Right lobe of liver (tissue), 6 donors: ENCODE measurements around the gene PTPRN2. TPM values are rescaled to one million over a fixed set of nuclear protein-coding genes. Genes with fewer than 3 reads are reported as not detected.

ENCODE experiments used
- ATAC-seq, 4 donors: fragments of 200-7000 bp; cut with Tn5 transposase; one replicate each; pipeline ENCODE4 v1.9.1; 2020; ENCODE audit warnings: mild to moderate bottlenecking in 4 of 4, moderate library complexity in 4 of 4
- DNase-seq, 3 donors: peaks; one replicate each; pipeline ENCODE4 v3.0.0-alpha.2; 2020
- H3K27ac ChIP-seq, 3 donors: fragments of 200-600 bp; one replicate each; pipeline ENCODE4 v1.8.0; 2022
- H3K27me3 ChIP-seq, 2 donors: fragments of 200-600 bp; one replicate each; pipeline ENCODE4 v1.8.0; 2022
- H3K36me3 ChIP-seq, 4 donors: fragments of 200-600 bp; sonication (generic) in 1 of 4; one replicate each; pipeline versions ENCODE4 v1.5.1 to v1.8.0; 2017 to 2022; ENCODE audit warnings: control low read depth in 1 of 4
- H3K4me1 ChIP-seq, 4 donors: fragments of 200-600 bp; sonication (generic) in 1 of 4; one replicate each; pipeline versions ENCODE4 v1.5.1 to v1.8.0; 2017 to 2022; ENCODE audit warnings: control low read depth in 1 of 4
- H3K4me3 ChIP-seq, 3 donors: fragments of 200-600 bp; one replicate each; pipeline ENCODE4 v1.8.0; 2022
- H3K9me3 ChIP-seq, 4 donors: fragments of 200-600 bp; sonication (generic) in 1 of 4; one replicate each; pipeline versions ENCODE4 v1.5.1 to v1.8.0; 2017 to 2022; ENCODE audit warnings: control low read depth in 1 of 4
- CTCF ChIP-seq, 4 donors: fragments of 200-600 bp in 3 of 4; fragments of 450-650 bp in 1 of 4; IDR thresholded peaks; one replicate each; pipeline versions ENCODE4 v1.5.1 to v1.8.0; 2016 to 2022; ENCODE audit warnings: antibody characterized with exemption in 4 of 4, mild to moderate bottlenecking in 2 of 4
- POLR2A ChIP-seq: fragments of 450-650 bp; IDR thresholded peaks from one replicate; pipeline ENCODE4 v1.6.1; 2017; ENCODE audit warnings: antibody characterized with exemption, mild to moderate bottlenecking
- WGBS: methylation state at CpG from one replicate; pipeline ENCODE4 v1.1.6; 2018; ENCODE audit warnings: low coverage, low lambda C conversion rate; ENCODE audit not compliant: insufficient coverage; ENCODE audit errors: missing lambda C conversion rate; 5-methylcytosine and 5-hydroxymethylcytosine counted together
- intact Hi-C, 2 donors: fragments of 100-400 bp; cut with DNase I; formaldehyde crosslinking; loops; one replicate each; pipeline versions ENCODE4 v1.11.2 to v1.14.1; 2022
- total RNA-seq, 6 experiments: library from RNA; depleted of rRNA in 2 of 6; stranded (reverse); fragments of >200 nt in 2 of 6; fragmentation: NEBNext Ultra II Directional in 3 of 6; extraction: Animal tissue kit (Norgen Biotek cat#: 25700) in 3 of 6; gene quantifications; one replicate each; pipeline versions ENCODE4 v1.1.0 to v1.2.4, GENCODE V29; 2016 to 2023
- donor health status: DM: no; HTN: yes; CAD: no.
- donor health status: DM: no; HTN: no; CAD: no.
- donor health status: DM: no; HTN: no; CAD: no.
- donor health status: DM: no; HTN: yes; CAD: no.
- donor health status: DM: no; HTN: yes; CAD: no.

Gene PTPRN2
- total RNA-seq, 6 experiments from 2014 or later: 0.15 to 0.87 (median 0.67) TPM

- H3K27ac ChIP-seq: no peak overlapping the region
- H3K36me3 ChIP-seq: no peaks in the 10 kb centered on the region
- H3K9me3 ChIP-seq: no peaks in the 10 kb centered on the region
- peaks cover 0 to 10% (median 3%) of the 10 kb centered on the region in 4 donors for H3K4me1 ChIP-seq
- no peaks in the 10 kb centered on the region for H3K27me3 ChIP-seq
- ATAC-seq: no peak
- H3K4me3 ChIP-seq: no peak overlapping the region
- intact Hi-C loops: no loop called here
- TF ChIP-seq CTCF (IDR thresholded peaks at IDR 0.05): no peak
- no peak for TF ChIP-seq POLR2A
- DNase-seq: no peak
- WGBS: 80% methylated on average over 5 of the region's 5 CpGs
Observed at GRCh38 chr7:158262284-158263109, 325.1 kb downstream of the PTPRN2 start.

- TF ChIP-seq CTCF (IDR thresholded peaks at IDR 0.05) (no peak), POLR2A (no peak)
- WGBS: no CpG with 5 or more reads among the region's 27 CpGs
- ATAC-seq: no peak
- Histone ChIP-seq H3K27me3 (no peaks in the 10 kb centered on the region), H3K27ac (no peak overlapping the region), H3K9me3 (no peaks in the 10 kb centered on the region), H3K36me3 (no peaks in the 10 kb centered on the region), H3K4me3 (no peak overlapping the region), H3K4me1 (peaks cover 0 to 10% (median 3%) of the 10 kb centered on the region in 4 donors)
- no peak for DNase-seq
- intact Hi-C loops: no loop called here
Observed at GRCh38 chr7:158261362-158262235, 326.0 kb downstream of the PTPRN2 start.

- H3K4me3 ChIP-seq: no peak overlapping the region
- intact Hi-C loops: no loop called here
- TF ChIP-seq POLR2A: no peak
- H3K4me1 ChIP-seq: peaks cover 0 to 10% (median 3%) of the 10 kb centered on the region in 4 donors
- H3K36me3 ChIP-seq: no peaks in the 10 kb centered on the region
- WGBS: 72% methylated on average over 4 of the region's 20 CpGs
- ATAC-seq (no peak), DNase-seq (no peak)
- H3K27ac ChIP-seq: no peak overlapping the region
- no peaks in the 10 kb centered on the region for H3K9me3 ChIP-seq
- H3K27me3 ChIP-seq: no peaks in the 10 kb centered on the region
Observed at GRCh38 chr7:158260567-158261361, 326.9 kb downstream of the PTPRN2 start.

- Histone ChIP-seq H3K27ac (no peak overlapping the region), H3K9me3 (no peaks in the 10 kb centered on the region), H3K4me1 (peaks cover 0 to 10% (median 3%) of the 10 kb centered on the region in 4 donors), H3K4me3 (no peak overlapping the region), H3K36me3 (no peaks in the 10 kb centered on the region), H3K27me3 (no peaks in the 10 kb centered on the region)
- 74% methylated on average over 10 of the region's 12 CpGs for WGBS
- TF ChIP-seq CTCF (IDR thresholded peaks at IDR 0.05) (no peak), POLR2A (no peak)
- ATAC-seq (no peak), DNase-seq (no peak)
- intact Hi-C loops: no loop called here
Observed at GRCh38 chr7:158259671-158260418, 327.8 kb downstream of the PTPRN2 start.
